ENCODE results near the gene ANKLE2. TPM values are rescaled to one million over a fixed set of nuclear protein-coding genes. Genes with fewer than 3 reads are reported as not detected.
"Not testable (repeated sequence)": the region's sequence is repeated elsewhere in the genome, so short reads cannot be mapped to it uniquely, and the experiment has no call there.

ANKLE2 gene
- total RNA-seq, 1 donor from 2014 or later = 54.3 TPM

DNA sequence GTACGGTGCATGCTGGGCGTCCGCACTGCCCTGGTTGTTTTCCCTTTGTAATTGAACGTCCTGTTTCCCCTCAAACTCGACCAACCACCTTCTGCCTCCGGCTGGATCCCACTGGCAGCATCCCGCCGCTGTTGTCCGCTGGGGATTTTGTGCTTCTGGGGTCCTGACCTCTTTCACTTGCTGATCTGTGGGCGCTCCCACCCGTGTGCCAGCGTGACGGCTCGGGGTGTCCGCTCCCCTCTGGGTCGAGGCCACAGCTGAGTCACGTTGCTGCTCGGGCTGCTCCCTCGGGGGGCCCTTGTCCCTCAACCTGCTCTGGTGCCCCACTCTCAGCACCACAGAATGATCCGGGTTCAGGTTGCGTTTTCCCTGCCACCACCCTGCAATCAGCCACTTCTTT, 43.0 kb downstream of the ANKLE2 start:
- DNase-seq = no peak

DNA sequence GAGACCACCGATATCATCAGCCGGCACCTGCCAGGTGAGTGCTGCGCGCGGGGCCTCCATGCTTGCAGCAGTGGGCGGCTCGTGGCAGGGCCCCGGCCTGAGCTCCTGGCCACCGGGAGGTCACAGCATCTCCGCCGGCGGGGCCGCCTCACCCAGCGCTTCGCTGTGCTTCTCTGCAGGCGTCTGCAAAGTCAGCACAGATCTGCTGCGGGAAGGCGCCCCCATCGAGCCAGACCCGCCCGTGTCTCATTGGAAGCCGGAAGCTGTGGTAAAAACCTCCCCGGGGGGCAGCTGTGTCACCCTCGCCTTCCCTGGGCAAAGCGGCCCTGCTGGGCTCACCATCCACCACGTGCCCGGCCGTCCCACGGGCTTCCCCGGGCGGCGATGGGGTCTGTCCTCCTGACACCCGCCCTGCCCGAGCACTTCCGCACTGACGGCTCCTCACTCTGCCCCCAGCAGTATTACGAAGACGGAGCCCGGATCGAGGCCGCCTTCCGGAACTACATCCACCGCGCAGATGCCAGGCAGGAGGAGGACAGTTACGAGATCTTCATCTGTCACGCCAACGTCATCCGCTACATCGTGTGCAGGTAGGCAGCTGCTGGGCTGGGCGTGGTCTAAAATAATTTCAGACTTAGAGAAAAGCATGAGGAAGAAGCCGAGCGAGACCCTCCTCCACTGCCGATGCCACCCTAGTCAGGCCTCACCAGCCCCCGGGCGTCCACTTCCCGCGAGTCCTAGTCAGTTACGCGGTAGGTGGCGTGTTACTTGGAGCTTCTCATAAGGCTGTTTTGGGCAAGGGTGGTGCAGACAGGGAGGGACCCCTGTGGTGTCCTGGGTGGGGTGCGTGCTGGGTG, 43.9 kb downstream of the ANKLE2 start:
- no peak for DNase-seq

DNA sequence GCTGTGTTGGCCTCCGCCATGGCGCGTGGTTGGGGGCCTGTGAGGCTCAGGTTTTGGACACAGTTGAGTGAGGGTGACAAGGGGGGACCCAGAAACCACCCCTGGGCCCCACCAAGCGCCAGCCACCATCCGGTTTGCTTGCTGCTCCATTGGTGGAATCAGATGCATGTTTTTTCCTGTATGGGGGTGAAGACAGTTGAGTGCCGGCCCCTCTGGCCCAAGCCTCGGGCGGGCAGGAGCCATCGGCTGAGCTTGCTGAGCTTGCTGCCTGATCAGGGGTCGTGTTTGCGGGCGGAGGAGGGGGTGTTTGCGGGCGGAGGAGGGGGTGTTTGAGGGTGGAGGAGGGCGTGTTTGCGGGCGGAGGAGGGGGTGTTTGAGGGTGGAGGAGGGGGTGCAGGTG, 44.6 kb downstream of the ANKLE2 start:
- DNase-seq = no peak

DNA sequence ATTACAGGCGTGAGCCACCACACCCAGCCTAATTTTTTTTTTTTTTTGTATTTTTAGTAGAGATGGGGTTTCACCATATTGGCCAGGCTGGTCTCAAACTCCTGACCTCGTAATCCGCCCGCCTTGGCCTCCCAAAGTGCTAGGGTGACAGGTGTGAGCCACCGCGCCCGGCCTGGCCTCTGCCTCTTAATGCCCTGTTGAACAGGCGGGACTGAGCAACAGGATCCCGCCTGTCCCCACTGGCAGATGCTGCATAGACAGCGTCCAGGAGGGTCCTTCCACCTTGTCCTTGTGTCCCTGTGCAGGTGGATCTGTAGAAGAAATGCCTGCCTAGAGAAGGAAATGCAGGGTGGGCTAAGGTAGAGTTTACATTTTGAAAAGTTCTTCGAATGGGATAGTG, 45.3 kb downstream of the ANKLE2 start:
- no peak for DNase-seq

DNA sequence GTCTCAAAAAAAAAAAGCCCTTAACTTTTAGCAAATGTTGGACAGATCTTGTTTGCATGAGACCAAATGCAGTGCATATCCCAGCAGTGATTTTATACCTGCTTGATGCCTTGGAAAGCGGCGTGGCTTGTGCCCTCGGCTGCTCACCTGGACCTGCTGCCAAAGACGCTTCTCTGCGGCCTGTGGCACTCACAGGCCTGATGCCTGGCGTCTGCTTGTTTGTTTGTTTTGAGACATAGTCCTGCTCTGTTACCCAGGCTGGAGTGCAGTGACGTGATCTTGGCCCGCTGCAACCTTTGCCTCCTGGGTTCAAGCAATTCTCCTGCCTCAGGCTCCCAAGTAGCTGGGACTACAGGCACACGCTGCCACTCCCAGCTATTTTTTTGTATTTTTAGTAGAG, 45.8 kb downstream of the ANKLE2 start:
- no peak for DNase-seq

DNA sequence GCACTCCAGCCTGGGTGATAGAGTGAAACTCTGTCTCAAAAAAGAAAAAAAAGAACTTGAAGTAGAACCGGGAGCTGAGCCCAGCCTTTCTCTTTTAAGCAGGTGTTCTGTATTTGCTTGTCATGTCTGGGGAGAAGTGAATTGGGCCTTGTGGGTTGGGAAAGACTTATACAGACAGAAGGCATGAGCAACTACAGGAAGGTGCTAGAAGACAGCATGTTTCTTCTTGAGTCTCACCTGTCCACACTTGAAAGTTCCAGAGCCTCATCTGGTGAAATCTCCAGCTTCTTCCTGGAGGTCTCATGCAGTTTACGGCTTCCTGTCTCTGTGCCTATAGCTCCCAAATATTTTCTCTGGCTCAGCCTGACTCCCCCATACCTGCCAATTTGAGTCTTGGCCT, 48.5 kb downstream of the ANKLE2 start:
- no peak for DNase-seq

DNA sequence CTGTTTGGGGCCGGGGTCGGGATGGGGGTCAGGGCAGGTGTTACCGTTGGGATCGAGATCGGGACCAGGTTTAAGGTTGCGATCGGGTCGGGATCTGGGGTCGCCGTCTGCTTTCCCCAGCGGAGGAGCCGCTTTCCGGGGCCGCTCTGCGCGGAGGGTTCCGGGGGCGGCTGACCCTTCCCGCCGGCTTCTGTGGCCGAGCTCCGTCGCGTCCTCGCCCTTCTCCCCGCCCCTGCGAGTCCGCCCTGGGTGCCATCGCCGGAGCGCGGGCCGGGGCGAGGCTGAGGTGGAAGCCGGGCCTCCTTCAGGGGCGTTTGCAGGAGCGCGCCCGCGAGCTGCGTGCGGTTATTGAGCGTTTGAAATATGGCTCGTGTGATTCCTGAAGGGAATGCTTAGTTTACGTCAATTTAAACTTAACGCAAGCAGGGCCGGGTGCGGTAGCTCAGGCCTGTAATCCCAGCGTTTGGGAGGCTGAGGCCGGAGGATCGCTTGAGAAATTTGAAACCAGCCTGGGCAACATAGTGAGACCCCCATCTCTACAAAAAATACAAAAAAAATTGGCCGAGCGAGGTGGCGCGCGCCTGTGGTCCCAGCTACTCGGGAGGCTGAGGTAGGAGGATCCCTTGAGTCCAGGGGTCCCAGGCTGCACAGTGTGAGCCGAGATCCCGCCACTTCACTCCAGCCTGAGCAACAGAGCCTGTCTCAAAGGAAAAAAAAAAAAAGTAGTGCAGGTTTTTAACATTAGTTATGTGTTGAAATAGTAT, 50.4 kb downstream of the ANKLE2 start:
- DNase-seq = no peak

DNA sequence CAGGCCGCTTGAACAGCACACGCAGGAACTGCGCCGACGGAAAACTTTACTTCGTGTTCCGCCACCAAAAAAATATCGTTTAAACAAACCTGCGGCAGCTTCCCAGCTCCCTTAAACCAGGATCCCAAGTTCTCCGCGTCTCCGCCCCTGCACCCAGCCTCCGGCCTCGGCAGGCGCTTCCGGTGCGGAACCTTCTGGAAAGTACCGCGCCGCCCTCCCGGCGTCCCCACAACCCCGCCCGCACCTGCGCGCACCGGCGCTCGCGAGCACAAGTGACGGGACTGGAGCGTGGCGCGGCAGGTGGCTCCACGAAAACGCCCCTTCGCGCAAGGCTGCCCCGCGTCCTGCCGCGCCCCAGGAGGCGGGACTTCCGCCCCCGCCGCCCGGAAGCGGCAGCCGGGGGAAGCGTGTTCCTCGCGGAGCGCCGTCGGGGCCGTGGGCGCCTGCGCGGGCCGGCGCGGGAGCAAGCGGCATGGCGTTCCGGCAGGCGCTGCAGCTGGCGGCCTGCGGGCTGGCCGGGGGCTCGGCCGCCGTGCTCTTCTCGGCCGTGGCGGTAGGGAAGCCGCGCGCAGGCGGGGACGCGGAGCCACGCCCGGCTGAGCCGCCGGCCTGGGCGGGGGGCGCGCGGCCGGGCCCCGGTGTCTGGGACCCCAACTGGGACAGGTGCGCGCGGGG, 51.1 kb downstream of the ANKLE2 start, which contains the start of gene PGAM5:
Gene PGAM5 (plus strand): TSS at position 438 of the 675 bp plus-strand sequence. CDS start 35 bp downstream, at position 473.
- peak; percentile 65 for DNase-seq

DNA sequence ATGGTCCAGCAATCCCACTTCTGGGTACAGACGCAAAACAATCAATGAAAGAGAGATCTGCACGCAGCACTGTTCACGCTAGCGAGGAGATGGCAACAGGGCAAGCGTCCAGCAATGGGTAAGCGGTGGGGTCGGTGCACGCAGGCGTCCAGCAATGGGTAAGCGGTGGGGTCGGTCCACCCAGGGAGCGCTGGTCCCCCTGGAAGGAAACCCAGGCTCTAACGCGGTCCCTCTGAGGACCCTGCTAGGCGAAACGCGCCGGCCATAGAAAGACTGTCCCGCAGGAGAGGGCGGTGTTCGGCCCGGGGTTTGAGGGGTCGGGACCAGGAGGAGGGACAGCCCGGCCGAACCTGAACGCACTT, 51.6 kb downstream of the ANKLE2 start:
- DNase-seq = no peak

DNA sequence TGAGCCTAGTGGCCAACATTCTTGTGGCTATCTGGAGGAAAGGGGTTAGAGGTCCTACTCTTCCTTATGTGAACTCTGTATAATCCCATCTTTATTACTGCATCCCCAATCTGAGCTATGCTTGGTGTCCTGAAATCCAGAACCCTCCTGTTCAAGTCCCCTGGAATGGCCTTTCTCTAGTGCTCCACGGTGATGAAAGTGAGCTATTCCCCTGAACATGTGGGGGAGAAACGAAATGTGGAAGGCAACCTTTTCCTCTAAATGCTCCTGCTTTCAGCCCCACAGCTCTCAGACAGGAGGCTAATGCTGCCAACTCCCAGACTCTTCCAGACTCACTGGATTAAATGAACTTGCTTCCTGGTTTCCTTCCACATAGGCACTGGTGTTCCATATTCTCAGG, 53.5 kb downstream of the ANKLE2 start:
- DNase-seq = no peak

DNA sequence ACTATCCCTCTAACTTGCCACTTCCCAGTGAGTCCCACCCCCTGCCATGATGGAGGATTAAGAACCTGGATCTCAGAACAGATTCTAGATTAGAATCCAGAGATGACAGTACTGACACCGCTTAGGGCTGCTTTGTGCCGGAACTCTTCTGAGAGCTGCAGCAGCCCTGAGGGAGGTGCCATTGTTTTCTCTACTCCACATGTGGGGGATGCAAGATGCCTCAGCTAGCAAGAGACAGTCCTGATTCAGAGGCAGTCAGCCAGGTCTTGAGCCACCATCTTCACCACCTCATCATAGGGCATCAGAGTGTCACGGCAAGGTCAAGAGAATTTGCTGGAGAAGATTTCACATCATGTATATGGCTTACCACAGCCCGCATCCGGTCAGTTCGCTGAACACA, 54.4 kb downstream of the ANKLE2 start:
- no peak for DNase-seq

DNA sequence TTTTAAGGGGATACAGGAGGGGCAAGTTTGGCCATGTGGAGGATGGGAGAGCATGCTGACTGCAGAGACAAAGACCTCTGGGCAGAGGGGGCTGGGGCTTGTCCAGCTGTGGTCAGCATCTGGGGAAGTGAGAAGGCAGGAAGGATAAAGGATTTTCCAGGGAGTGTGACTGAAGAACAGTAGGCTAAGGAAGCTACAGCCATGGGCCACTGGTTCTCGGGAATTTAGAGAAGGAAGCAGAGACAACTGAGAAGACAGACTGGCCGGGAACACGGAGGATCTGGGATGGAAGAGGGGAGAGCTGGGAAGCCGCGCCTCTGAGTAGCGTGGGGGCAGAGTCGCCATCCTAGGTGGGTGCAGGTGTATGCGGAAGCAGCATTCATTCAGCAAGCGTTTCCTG, 58.0 kb downstream of the ANKLE2 start:
- DNase-seq = no peak

DNA sequence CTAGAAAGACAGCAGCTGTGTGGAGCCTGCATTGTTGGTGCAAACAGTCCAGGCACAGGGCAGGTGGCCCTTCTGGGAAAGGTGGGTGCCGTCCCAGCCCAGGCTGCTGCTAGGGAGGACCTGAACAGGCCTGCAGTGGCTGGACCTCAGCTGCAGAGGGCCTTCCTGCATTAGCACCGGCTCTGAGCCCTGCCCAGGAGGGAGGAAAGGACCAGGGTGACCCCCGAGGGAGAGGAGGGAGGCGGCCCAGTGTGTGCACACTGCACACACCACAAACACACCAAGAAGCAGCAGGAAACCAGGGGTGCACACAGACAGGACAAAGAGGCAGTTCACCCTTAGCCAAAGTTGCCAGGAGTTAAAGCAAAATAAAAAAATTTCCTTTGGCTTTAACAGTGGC, 59.0 kb downstream of the ANKLE2 start:
- no peak for DNase-seq

DNA sequence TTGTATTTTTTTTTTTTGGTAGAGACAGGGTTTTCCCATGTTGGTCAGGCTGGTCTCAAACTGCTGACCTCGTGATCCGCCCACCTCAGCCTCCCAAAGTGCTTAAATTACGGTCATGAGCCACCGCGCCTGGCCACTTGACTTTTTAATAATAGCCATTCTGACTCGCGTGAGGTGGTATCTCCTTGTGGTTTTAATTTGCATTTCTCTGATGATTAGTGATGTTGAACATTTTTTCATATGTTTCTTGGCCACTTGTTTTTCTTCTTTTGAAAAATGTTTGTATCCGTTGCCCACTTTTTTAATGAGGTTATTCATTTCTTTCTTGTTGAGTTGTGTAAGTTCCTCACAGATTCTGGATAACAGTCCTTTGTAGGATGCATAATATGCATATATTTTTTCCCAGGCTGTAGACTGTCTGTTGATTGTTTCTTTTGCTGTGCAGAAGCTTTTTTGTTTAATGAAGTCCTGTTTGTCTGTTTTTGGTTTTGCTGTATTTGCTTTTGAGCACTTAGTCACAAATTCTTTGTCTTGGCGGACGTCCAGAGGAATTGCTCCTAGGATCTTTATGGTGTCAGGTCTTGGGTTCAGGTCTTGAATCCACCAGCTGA, 61.3 kb downstream of the ANKLE2 start:
- DNase-seq = no peak

DNA sequence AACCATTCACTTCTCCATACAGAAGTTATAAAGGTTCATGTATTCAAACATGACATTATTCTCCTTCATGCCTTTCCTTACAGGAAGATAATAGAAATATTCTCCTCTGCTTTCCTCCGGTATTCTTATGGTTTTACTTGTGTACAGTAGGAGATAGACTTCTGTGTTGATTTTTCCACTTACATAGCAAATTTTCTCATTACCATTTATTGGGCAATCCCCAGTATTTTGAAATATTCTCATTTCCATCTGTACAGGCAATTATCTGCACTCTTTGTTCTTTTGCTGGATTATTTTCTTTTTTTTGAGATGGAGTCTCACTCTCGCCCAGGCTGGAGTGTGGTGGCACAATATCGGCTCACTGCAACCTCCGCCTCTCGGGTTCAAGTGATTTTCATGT, 63.3 kb downstream of the ANKLE2 start:
- DNase-seq = no peak

DNA sequence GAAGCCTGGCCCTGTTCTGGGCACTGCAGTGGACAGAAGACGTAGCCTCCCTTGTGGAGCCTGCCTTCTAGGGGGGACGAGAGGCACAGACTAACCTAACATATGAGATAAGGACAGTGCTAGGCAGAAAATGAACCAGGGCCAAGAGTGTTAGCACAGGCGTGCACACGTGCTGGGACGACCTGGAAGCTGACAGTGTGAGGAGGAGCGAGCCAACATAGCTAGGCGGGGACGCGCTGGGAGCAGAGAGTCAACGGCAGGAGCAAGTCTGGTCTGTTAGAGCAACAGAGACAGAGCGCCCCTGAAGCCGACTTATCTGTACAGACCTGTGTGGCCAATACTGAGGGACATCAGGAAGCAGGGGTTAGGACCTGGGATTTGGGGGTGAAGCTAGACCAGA, 66.2 kb downstream of the ANKLE2 start:
- no peak for DNase-seq

DNA sequence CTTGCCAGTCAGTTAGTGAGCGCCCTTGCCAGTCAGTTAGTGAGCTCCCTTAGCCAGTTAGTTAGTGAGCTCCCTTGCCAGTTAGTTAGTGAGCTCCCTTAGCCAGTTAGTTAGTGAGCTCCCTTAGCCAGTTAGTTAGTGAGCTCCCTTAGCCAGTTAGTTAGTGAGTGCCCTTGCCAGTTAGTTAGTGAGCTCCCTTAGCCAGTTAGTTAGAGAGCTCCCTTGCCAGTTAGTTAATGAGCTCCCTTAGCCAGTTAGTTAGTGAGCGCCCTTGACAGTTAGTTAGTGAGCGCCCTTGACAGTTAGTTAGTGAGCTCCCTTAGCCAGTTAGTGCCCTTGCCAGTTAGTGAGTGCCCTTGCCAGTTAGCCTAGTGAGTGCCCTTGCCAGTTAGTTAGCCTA, 66.7 kb downstream of the ANKLE2 start:
- not testable (repeated sequence) for DNase-seq

DNA sequence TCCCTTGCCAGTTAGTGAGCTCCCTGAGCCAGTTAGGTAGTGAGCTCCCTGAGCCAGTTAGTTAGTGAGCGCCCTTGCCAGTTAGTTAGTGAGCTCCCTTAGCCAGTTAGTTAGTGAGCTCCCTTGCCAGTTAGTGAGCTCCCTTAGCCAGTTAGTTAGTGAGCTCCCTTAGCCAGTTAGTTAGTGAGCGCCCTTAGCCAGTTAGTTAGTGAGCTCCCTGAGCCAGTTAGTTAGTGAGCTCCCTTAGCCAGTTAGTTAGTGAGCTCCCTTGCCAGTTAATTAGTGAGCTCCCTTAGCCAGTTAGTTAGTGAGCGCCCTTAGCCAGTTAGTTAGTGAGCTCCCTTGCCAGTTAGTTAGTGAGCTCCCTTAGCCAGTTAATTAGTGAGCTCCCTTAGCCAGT, 69.6 kb downstream of the ANKLE2 start:
- DNase-seq = not testable (repeated sequence)

DNA sequence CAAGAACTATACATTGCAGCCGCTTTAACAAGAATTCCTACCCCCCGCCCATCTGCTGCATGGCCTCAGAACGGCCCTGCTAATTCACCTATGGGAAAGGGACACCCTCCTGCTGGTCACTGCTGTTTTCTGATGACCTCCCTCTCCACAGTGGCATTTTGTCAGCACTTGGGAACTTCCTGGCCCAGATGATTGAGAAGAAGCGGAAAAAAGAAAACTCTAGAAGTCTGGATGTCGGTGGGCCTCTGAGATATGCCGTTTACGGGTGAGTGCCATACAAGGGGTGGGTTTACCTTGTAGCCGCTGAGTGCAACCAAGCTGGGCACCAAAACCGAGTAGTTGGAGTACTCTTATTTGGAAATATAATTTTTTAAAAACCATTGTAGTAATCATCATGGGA, 71.5 kb downstream of the ANKLE2 start:
- no peak for DNase-seq

DNA sequence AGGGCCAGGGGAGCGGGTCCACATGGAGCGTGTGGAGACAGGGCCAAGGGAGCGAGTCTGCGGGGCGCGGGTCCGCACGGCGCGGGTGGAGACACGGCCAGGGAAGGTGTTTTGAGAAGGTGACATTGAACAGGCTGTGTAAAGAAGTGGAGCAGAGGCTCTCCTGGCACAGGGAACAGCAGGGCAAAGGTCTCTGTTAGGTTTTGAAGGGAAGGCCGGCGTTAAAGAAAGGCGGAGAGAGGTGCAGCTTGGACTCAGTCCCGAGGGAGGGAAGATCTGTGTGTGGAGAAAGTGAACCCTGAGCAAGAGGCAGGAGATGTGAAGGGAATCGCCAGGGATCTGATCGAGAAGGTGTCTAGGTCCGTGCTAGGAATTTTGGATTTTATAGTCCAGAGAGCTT, 72.4 kb downstream of the ANKLE2 start:
- DNase-seq = no peak

DNA sequence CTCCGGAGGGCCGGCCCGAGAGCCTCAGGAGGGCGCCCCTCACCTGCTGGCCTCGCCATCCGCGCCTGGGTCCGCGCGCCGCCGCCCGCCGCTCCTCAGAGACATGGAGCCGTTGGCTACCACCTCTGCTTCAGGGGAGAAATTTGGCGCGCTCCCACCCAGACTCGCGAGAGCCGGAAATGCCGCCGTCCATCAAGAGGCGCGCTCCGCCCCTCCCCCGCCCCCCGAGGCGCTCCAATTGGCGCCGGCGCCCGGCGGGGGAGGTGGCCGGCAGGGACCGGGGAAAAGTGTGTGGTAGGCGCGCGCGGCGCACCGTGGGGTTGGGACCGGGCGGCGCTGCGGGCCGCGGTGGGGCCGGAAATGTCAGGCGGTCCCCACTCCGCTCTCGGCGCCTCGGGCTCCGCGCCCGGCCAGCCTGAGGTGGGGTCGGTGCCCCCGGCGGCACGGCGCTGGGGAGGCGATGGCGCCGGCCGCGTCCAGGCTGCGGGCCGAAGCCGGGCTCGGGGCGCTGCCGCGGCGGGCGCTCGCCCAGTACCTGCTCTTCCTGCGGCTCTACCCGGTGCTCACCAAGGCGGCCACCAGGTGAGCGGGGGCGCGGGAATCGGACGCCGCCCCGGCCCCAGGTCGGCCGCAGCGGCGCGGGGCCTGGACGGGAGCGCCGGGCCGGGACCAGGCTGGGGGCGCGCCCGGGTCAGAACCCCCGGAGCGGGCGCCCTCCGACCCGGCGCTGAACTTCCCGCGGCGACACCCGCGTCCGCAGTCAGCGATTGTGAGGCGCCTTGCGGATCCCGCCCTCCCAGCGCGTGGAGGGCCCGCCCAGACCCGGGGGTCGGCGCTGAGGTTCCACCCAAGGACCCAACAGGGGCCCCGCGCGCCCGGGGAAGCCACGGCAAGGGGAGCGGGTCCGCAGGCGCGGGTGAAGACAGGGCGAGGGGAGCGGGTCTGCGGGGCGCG, 74.1 kb downstream of the ANKLE2 start, which contains the start of the genes POLE and PXMP2:
Gene POLE (minus strand): TSS at position 132 of the 954 bp plus-strand sequence. CDS start 27 bp downstream, at position 105.
Gene PXMP2 (plus strand): TSS at position 377 of the 954 bp plus-strand sequence. CDS start 84 bp downstream, at position 461.
- peak; percentile 89 for DNase-seq
